ENCODE results near the gene C2CD4D.

DNA sequence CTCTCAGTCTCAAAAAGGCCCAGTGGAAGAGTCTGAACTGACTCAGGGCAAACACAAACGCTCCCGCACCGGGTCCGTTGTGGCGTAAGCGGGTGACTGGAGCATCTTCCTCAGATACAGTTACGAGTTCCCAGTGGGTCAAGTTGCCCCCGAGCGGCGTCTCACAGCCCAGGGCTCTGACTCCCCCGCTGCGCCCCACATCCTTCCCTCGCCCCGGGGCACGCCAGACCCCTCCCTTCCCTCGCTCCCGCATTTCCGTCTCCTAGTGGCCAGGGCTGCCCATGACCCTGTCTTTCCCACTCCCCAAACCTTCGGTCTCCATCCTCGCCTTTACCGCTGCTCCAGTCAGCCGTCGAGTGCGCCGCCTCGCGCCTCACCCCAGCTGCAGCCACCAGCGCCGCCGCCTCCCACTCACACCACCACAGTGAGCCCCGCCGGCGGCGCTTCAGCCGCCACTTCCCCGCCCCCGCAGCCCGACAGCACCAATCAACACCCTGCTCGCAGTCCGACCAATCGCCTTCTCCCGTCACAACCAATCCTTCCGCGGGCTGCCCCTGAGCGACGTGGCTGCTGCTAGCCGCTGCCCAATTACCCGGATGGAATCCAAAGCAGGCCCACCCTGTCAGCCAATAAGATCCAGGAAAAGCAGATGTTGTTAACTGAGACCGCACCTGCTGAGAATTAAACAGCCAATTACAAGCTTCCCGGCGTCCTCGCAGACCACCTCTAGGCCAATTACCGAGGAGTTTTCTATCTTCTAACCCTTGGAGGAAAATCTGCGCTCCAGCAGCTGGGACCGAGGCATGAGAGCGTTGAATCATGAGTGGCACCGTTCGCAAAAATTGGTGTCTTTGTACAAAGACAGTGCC is 49.3 kb downstream of the C2CD4D start, which contains the start of gene TDRKH:
- TF ChIP-seq, protein P1, sequence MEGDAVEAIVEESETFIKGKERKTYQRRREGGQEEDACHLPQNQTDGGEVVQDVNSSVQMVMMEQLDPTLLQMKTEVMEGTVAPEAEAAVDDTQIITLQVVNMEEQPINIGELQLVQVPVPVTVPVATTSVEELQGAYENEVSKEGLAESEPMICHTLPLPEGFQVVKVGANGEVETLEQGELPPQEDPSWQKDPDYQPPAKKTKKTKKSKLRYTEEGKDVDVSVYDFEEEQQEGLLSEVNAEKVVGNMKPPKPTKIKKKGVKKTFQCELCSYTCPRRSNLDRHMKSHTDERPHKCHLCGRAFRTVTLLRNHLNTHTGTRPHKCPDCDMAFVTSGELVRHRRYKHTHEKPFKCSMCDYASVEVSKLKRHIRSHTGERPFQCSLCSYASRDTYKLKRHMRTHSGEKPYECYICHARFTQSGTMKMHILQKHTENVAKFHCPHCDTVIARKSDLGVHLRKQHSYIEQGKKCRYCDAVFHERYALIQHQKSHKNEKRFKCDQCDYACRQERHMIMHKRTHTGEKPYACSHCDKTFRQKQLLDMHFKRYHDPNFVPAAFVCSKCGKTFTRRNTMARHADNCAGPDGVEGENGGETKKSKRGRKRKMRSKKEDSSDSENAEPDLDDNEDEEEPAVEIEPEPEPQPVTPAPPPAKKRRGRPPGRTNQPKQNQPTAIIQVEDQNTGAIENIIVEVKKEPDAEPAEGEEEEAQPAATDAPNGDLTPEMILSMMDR (IDR thresholded peaks at IDR 0.05 in 8 of 11, conservative IDR thresholded peaks at IDR 0.05 in 3 of 11), result peak in 6 of 11 experiments; percentile 27 to 58 (median 41)
- peak in 1 of 3 donors; percentile 35 for TF ChIP-seq POLR2A (IDR thresholded peaks at IDR 0.05)

Data from spleen (tissue), 7 donors.